ENCODE measurements around the gene C1QL1.

Gene C1QL1

DNA sequence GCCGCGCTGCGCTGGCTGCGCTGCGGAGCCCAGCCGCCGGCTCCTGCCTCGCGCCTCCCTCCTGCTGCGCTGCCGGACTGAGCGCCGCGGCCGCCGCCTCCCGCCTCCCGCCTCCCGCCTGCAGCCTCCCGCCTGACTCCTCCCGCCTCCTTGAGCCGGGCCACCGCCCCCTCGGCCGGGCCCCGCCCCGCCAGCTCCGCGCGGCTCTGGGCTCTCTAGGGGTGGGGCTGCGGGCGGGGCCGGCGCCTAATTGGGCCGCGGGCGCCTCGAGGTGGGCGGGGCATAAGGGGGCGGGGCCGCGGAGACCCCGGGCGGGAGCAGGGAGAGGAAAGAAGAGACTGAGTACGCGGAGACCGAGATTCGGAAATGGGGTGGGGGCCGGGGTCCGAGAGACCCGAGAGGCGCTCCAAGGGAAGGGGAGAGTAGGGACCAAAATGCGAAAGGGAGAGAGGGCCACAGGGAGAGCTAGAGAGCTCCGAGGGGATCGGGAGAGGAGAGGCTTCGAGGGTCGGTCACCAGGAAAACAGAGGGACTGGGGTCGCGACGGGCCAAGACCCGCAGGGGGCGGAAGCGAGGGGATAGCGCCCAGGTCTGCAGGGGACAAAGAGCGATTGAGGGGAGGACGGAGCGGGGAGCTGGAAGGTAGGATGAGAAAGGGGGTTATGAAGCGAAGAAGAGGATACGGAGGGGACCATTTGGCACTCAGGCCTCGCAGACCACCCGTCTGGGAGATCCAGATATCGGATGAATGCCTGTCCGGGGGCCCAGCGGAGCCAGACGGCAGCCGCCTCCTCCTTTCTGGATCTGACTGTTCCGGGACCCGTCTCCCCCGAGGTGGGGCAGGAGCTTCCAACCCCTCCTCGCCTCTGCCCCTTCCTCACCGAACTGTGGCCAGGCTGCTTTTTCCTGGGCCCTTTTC lies at the start of gene C1QL1:
C1QL1 (minus strand) TSS at position 79 of the 919 bp plus-strand sequence. CDS start 255 bp downstream, outside the sequence.
- DNase-seq: peak; percentile 97

DNA sequence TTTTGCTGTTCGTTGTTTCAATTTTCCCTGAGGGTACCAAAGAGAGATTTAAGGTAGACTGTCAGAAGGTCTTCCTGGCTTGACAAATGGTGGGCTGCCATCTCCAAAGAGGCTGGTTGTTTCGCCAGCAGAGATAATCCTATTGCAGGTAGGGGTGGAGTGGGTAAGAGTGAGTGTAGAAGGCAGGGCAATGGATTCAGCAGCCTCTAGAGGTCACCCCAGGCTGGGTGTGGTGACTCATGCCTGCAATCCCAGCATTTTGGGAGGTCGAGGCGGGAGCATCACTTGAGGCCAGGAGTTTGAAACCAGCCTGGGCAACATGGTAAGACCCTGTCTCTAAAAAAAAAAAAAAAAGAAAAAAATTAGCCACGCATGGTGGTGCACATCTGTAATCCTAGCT lies 48.7 kb upstream of the C1QL1 start:
- no peak for DNase-seq

DNA sequence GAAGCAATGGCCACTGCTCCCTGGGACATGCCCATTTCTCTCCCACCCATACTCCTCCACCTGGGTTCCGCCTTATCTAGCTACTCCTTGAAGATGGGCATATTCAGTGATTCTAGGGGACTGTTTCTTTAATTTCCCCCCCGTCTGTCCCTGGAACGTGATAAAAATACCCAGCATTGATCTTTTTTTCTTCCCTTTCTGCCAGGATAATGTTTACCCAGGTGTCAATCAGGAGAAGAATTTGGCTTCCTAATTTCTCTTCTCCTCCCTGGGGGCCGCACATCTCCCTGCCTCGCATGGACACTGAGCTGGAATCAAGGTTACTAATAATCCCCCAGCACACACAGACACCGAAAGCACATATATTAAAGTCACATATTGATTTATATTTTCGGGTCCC lies 48.1 kb upstream of the C1QL1 start:
- DNase-seq: no peak

DNA sequence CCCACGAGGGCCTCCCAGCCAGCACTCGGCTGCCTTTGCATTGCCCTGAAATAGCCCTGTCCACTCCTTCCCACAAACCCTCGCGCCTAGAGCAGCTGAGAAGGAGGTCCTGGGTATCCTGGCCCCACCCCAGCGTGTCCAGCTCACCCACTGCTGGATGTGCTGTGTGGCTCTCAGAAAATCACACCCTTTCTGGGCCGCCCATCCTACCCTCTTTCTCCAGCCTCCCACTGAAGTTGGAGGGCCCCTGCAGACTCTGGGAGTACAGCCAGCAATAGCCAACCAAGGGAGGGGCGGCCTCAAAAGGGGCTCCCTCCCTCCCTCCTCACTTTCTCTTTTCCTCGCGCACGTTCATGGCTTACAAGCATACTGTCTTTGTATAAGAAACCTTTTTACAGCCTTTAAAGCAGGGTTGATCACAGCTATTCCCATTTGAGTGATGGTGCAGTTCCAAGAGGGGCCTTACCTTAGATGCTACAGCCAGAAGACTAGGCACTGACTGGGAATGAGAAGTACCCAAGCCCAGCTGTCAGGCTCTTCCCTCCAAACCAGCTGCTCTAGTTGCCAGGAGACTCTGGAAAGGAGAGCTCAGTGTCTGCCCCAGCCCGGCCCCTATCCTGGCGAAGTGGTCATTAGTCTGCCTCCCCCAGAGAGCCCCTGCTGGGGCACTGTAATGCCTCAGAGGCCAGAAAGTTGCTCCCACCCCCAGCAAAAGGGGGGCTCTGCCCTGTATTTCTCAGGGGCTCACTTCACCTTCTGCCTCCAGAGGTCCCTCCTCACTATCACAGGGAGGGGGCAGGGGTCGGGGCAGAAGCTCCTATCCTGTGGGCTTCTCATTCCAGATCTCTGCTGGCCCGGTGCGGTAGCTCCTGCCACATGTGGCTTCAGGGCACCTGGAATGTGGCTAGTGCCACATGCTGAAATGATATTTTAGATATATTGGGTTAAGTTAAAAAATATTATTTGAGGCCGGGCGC lies 45.2 kb upstream of the C1QL1 start:
- peak; percentile 78 for DNase-seq

DNA sequence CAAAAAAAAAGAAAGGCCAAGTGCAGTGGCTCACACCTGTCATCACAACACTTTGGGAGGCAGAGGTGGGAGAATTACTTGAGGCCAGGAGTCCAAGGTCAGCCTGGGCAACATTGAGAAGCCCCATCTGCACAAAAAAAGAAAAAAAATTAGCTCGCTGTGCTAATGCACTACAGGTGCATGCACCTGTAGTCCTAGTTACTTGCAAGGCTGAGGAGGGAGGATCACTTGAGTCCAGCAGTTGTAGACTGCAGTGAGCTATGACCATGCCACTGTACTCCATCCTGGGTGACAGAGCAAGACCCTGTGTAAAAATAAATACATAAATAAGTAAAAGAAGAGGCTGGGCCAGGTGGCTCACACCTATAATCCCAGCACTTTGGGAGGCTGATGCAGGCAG lies 43.7 kb upstream of the C1QL1 start:
- no peak for DNase-seq

DNA sequence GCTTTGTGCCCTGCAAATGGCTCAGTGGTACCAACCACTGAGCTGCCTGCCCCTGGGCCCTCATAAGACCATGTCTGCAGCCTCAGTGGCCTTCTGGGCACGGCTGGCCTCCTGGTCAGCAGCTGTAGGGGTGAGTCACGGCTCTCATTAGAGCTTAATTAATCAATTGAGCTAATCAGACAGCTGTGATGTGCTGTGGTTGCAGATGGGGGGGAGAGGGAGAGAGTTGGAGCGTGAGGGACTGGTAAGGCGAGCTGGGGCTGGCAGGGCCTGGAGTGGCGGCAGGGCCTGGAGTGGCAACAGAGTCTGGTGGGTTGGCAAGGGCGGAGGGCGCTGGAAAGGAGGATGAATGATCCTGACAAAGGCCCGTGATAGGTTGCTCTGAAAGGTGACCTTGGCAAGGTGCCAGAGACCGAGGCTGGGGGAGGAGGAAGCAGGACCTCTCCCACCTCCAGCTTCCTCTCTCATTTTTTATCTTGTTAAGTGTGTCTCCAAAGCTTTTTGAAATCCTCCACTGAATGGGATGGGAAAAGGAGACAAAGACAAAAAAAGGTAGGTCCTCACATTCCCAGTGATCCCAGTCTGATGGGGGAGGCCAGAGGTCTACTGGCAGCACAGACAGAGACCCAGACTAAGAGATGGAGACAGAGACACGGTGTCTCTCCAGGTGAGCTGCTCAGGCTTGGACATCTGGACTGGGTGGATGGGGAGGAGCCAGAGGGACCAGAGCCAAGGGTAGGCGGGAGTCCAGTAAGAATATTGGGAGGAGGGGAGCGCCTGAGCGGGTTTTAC lies 41.8 kb upstream of the C1QL1 start:
- peak; percentile 41 for DNase-seq

DNA sequence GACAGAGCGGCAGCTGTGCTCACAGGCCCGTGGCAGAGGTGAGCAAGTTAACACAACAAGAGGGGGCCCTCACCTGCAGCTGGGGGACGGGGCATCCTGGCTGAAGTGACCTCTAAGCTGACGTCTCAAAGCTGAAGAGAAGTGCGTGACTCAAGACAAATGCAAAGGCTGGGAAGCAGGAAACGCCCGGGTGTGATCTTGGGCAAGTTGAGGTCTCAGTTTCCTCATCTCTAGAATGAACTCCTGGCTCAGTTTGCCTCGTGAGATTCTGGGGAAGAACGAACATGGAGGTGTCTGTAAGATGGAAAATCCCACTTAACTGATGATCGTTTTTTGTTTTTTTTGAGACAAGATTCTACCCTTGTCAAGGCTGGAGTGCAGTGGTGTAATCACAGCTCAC lies 40.1 kb upstream of the C1QL1 start:
- DNase-seq: no peak

DNA sequence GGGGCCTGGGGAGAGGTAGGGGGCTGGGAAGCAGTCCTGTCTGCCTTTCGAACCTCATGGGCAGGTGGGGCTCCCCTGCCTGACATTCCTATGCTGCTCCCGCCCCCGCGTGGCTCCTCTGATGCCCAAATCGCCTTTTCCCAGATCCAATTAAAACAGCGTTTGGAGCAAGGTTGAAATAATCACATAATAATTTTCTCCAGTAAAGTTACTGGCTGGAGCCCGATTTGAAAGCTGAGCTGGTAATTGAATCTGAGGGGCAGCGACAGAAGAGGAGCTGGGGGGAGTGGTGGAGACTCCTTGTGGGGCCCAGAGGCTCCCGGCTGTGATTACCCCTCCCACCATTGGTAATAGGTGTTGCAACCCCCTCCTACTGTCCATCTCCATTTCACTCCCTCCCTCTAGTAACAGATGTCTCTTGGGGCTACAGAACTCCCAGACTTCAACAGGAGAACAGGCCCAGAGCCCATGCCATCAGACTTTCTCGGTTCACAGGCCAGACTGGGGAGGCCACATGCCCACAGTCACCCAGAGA lies 38.9 kb upstream of the C1QL1 start:
- DNase-seq: peak; percentile 66

DNA sequence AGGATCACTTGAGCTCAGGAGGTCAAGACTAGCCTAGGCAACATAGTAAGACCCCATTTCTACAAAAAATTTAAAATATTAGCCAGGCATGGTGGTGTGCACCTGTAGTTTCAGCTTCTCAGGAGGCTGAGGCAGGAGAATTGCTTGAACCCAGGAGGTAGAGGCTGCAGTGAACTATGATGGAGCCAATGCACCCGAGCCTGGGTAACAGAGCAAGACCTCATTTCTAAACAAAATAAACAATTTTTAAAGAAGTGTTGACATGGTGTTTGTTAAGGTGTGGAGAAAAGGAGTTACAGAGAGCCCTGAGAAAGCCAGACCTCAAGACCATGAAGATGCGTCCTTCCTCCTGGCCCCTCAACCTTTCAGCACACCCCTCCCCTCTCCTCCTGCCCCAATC lies 37.6 kb upstream of the C1QL1 start:
- DNase-seq: no peak

DNA sequence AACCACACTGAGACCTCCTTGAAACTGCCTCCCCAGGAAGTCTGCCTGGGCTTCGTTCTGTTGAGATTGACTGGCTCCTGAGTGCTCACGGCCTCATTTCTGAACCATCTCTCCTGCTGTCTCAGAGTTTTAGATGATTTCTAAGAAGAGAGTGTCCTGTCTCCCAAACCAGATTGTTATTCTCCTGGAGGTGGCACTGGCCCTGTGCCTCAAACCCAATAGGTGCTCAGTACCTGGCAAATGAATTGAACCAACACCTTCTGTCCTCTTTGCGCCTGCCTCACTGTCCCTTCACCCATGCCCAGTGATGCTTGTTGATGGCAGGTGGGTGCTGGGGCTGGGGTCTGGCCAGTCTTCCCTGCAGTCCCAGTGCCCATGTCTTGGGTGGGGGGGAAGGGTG lies 36.3 kb upstream of the C1QL1 start:
- DNase-seq: no peak

DNA sequence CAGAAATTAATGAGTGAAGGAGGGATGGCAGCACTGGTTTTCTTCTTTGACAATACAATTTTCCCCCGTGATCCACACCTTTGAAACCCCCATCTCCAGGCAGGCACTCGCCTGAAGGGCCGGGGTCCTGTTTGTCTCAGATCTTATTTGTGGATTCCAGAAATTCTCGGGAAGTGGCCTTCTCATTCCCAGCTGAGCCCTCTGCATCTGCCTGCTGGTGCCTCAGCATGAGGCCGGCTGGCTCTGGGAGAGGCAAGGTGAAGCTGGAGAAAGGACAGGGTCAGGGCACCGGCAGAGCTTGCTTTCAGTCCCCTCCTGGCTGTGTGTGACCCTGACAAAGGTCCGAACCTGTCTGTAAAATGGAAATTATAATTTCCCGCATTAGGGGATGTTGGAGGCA lies 35.8 kb upstream of the C1QL1 start:
- DNase-seq: peak; percentile 41

DNA sequence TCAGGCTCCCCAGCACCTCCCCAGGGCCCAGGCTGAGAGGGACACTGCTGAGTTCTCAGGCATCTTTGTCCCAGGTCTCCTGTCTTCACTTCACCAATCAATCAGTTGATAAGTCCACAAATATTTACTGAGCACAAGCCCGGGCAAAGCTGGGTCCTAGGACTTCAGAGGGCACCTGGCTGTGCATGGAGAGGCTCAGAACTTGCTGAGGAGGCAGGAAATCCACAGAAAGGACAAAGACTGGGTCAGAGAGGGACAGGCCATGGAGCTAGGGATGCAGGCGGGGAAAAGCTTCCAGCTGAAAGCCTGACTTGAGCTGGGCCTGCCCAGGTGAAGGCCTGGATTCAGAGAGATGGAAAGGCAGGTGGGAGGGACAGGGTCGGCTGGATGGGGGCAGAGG lies 33.2 kb upstream of the C1QL1 start:
- no peak for DNase-seq

DNA sequence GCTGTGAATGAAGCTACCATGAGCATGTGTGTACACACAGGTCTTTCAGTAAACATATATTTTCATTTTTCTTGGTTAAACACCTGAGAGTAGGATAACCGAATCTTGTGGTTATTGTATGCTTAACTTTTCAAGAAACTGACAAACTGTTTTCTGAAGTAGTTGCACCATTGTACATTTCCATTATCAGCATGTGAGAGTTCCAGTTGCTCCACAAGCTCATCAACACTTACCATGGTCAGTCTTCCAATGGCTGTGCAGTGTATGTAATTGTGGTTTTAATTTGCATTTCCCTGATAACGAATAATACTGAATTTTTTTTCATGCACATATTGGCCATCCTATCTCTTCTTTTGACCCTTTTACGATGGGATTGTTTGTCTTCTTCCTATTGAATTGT lies 31.3 kb upstream of the C1QL1 start:
- no peak for DNase-seq

DNA sequence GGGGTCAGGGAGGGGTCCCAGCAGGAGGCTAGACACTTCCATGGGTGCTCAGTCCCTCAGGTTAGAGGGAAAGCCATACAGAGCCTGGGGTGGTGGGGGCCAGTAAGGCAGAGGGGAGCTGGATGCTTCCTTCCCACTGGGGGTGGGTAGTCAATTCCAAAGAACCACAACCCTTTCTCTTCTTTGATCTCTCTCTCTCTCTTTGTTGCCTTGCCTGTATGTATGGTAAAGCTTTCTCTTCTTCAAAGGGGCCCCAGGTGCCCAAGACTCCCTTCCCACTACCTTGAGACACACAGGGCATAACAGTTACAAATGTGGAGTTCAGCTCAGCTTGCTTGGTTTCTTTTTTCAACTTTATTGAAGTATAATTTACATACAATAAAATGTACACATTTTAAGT lies 30.5 kb upstream of the C1QL1 start:
- DNase-seq: no peak

DNA sequence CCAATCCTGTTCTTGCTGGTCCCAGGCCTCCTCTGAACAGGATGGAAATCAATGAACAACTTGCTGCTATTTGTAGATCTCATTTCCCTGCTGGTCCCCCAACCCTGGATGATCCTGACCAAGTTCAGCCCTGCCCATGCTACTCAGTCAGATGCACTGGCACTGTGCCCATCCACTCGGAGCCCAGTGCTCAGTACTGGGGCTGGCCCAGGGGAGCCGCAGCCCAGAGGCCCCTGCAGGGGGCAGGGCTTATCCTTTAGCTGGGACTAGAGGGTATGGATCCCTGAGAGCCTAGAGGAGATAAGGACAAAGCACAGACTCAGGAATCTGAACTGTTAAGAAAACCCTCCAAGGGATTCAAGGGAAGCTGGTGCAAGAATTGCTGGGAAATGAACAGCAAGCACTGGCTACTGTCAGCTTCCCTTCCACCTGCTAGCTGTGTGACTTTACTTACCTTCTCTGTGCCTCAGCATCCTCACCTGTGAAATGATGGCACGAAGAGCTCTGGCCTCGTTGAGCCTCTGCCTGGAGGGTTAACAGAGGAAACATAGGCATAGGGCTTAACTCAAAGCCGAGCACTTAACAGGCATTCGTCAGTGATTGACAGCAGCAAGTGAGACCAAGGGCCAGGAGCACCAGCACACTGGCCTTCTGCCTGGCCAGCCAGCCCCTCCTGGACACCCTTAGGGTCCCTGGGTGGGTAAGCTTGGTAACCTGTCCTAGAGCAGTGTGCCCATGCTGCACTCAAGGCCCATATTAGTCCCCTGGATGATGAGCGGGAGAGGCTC lies 29.8 kb upstream of the C1QL1 start:
- DNase-seq: no peak

DNA sequence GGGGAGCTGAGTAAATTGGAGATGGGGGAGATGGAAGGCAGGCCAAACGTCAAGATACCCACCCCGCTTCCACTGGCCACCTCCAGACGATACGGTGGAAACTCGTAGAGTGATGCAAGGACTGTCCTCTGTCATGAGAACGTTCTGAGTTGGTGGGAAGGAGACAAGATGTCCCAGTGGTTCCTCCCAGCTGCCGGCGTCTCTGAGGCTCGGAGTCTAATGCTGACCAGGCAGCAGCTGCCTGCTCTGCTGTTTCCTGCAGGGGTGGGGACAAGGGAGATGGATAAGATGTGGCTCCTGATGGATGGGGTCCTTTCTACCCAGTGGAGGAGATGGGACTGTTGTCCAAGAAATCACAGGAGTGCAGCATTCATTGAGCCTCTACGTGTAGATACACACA lies 28.2 kb upstream of the C1QL1 start:
- no peak for DNase-seq

DNA sequence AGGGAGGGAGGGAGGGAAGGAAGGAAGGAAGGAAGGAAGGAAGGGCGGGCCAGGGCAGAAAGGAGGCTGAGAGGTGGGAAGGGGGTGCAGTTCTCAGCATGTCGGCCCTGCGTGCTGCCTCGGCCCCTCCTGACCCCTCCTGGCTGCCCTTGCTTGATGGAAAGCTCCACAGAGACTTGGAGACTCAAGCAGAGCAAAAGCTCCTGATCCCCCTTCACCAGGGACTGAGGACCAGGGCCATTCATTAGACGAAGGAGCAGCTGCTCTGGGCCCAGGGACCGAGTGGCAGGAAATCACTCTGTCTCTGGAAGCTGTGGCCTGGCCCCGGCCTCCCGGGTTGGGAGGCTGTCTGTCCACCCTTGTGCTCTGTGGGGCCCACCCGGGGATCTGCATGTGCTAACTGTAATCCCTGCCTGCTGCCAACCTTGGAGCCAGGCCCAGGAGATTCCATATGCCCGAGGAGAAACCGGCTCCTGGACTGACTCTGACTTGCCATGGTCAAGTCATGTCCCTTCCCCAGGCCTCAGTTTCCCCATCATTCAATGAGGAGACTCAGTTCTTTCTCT lies 27.4 kb upstream of the C1QL1 start:
- no peak for DNase-seq

DNA sequence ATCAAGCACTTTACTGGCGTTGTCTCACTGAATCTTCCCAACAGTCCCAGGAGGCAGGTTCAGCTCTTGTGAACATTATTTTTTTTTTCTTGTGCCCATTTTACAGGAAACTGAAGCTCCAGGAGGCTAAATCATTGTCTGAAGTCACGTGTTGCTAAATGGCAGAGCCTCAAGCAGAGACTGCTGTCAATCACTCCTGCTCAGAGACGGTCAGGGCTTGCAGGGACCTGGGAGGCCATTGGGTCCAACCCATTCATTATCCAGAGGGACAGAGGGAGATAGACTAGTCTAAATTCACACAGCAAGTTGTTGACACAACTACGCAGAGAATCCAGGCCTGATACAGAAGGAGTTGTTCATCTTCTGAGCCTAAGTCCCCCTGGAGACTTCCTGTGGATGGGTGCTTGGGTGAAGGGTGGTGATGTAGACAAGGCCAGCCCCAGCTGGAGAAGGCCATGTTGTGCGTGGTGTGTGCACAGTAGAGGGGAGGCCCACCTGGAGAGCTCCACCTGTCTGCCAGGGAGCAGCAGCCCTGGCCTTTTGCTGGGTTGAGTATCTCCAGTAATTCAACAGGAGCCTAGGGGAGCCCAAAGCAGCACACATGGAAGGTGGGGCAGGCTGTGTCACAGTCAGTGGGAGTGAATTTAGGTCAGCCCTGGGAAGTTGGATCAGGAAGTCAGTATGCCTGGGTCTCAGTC lies 24.3 kb upstream of the C1QL1 start:
- DNase-seq: no peak

DNA sequence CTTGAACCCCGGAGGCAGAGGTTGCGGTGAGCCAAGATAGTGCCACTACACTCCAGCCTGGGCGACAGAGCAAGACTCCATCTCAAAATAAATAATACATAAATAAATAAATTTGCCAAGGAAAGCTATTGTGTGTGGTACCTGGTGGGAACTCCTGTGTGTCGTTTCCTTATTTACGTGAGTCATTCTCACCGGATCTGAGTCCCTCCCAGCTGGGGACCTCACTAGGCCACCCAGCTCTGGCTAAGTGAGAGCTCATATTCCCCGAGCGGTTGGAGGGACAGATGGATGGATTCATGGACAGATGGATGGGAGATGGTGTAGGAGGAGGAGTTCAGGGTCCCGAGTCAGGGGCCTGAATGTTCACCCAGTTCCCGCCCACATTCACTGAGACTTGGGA lies 22.9 kb upstream of the C1QL1 start:
- DNase-seq: no peak

DNA sequence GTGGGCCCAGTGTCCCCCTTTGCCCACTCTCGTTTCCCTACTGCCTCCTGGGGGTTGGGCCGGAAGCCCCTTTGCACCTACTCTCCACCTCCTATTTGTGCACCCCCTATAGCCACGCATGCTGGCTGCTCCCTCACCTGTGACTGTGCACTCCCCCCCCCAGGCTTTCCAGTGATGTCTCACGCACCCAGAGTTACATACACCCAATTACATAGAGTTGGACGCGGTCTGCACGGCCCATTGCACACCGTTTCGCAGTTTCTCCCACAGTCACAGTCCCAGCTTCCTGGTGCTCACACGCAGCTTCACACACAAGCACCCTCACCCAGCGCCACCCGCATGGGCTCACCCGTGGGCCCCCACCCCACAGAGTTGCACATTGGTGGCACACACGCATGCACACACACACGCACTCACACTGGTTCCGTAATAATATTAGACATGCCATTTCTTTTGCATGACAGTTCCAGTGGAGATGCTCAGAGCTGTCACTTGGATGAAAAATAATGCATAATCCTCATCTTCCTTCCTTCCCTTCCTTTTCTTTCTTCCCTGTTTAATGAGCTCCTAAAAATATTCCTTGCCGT lies 21.5 kb upstream of the C1QL1 start:
- no peak for DNase-seq
